Measurements from ENCODE around the gene CDH24. TPM values are rescaled to one million over a fixed set of nuclear protein-coding genes. Genes with fewer than 3 reads are reported as not detected.

CDH24 gene
- total and polyA plus RNA-seq, 2 donors (not counting 1 experiment from before 2014, with no cell fraction given) = 0.96 to 1.0 TPM

- no peaks in the 10 kb centered on the region for H3K27me3 Mint-ChIP-seq
- no peaks in the 10 kb centered on the region for H3K9me3 ChIP-seq (ENCODE audit: control extremely low read depth in 1 of 3, control insufficient read depth in 2 of 3, insufficient read depth in 1 of 3, low read length in 2 of 3)
- peak; percentile 79 for TF ChIP-seq CTCF (IDR thresholded peaks at IDR 0.05)
- no peak for TF ChIP-seq EZH2 (IDR thresholded peaks at IDR 0.05; ENCODE audit: borderline replicate concordance, insufficient read depth, low read depth, low read length, poor library complexity, severe bottlenecking)
- H3K4me1 ChIP-seq (ENCODE audit: control insufficient read depth in 2 of 2, insufficient read depth in 2 of 2, low read length in 2 of 2) = peaks cover 10 to 21% of the 10 kb centered on the region in 2 donors
- peak overlapping the region in 3 of 5 experiments; percentile 5 to 91 (median 19) for H3K4me3 ChIP-seq (ENCODE audit: control extremely low read depth in 1 of 5, extremely low read depth in 1 of 5, insufficient read depth in 1 of 5, low read depth in 2 of 5, low read length in 4 of 5)
- peaks cover 5% of the 10 kb centered on the region for H4K20me1 ChIP-seq (ENCODE audit: control insufficient read depth, insufficient read depth, low read length, poor library complexity, severe bottlenecking)
- peaks cover 0 to 27% of the 10 kb centered on the region in 2 experiments for H3K36me3 ChIP-seq (replicated peaks in 1 of 2; ENCODE audit: control extremely low read depth in 1 of 2, control insufficient read depth in 1 of 2, extremely low read depth in 1 of 2, insufficient read depth in 2 of 2, low read length in 1 of 2)
- peak; percentile 83 for DNase-seq
- peak overlapping the region; percentile 73 for H3K27ac Mint-ChIP-seq
- H2AFZ ChIP-seq (ENCODE audit: insufficient read depth, low read depth, low read length, poor library complexity, severe bottlenecking) = peak overlapping the region; percentile 63
- peak; percentile 72 for ATAC-seq (ENCODE audit: low read depth)
- no peaks in the 10 kb centered on the region for H3K9me3 Mint-ChIP-seq (ENCODE audit: insufficient read depth)
- peaks cover 18% of the 10 kb centered on the region for H3K4me1 Mint-ChIP-seq
- no peaks in the 10 kb centered on the region for H3K79me2 ChIP-seq (ENCODE audit: control insufficient read depth, insufficient read depth, low read length)
- peak overlapping the region; percentile 100 for H3K4me2 ChIP-seq (replicated peaks; ENCODE audit: low read depth, low read length, poor library complexity, severe bottlenecking)
- H3K4me3 Mint-ChIP-seq = peak overlapping the region; percentile 89
- peak overlapping the region; percentile 57 for H3K9ac ChIP-seq (ENCODE audit: low read length)
- POLR2A ChIA-PET = interaction anchor here (0.6 to 1.0 kb wide), 3 partner anchors 68 to 74 kb away, joined by 3 to 11 read pairs (median 4); partner anchors contain the start of gene AJUBA
- H3K27me3 ChIP-seq (replicated peaks in 1 of 4; ENCODE audit: control extremely low read depth in 1 of 4, control insufficient read depth in 3 of 4, insufficient read depth in 4 of 4, low read length in 3 of 4) = peaks cover 0 to 6% (median 0%) of the 10 kb centered on the region in 4 experiments
- CTCF ChIA-PET = interaction anchor here (0.7 to 19.1 kb wide), 9 partner anchors 12 to 486 kb away, joined by 3 to 1134 read pairs (median 4); partner anchors contain the start of genes ACIN1 and AJUBA
- intact Hi-C loops (cut with micrococcal nuclease) = loop anchor here (1.0 to 10.0 kb wide), 7 partner anchors 13 to 752 kb away; no protein-coding TSS in a partner anchor
- H3K27ac ChIP-seq (ENCODE audit: low read length in 2 of 2) = no peak overlapping the region
- 8% methylated on average over 14 of the region's 17 CpGs for WGBS (ENCODE audit: insufficient coverage)
Observed at GRCh38 chr14:23056145-23056955, 970 bp downstream of the CDH24 start.

Data from B cell (primary cell).